DMS153 treated with DMSO at 0.1 percent for 48 hours (cell line): ENCODE measurements around the gene TREH.

Experiments
- DNase-seq: peaks from one replicate; lab custom pipeline; 2025; ENCODE audit not compliant: unreplicated experiment; lab: John Stamatoyannopoulos, UW

Gene TREH

DNA sequence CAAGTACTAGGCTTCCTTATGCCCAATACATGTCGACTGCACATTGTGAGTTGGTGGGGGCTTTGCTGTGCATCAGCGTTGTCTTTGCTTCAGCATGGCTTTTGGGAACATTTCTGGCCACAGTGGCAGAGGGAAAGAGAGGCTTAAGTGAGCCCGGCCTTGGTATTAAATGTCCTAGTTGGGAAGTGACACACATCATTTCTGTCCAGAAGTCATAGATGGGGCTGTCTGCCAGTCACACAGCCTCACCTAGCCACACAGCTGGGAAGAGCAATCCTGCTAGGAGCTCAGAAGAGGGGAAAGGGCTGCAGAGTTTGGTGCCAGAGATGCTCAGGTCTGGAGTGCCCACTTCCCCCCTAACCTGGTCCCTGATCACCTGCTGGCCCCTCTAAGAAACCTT lies 27.6 kb downstream of the TREH start:
- DNase-seq, result no peak

GRCh38 chr11:118650366-118650765 lies 29.1 kb downstream of the TREH start:
- DNase-seq, result no peak

DNA sequence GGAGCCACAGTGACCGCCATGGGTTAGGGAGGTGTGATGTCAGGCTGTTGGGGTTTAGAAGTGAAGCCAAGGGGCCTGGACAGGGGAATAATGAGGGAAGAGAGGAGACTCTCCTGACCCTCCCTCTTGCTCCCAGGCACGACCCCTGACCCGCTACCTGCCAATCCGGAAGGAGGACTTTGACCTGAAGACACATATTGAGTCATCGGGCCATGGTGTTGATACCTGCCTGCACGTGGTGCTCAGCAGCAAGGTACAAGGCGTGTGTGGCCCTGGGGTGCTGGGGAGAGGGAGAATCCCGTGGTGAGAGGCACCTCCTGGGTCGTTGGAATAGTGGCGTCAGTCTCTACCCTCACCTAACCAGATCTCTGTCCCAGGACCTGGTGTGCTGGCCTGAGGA lies 29.5 kb downstream of the TREH start:
- DNase-seq, result no peak

GRCh38 chr11:118648291-118648690 lies 31.2 kb downstream of the TREH start:
- no peak for DNase-seq

DNA sequence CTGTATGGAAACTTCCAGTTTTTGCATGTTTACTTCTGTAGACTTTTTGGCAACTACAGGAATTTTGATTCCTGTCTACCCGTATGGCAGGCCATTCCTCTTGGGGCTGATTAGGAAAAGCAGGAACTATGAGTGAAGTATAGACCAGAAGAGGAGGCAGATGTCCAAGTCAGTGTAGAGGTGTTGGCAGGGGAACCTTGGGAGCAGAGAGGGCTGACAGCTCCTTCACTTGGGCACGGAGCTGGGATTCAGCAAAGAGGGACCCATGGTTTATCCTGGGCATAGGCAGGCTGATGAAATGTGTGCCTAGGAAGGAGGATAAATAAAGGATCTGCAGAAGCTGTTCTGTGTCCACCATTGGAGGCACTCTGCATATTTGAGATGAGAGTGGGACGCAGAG lies 33.1 kb downstream of the TREH start:
- DNase-seq, result no peak

DNA sequence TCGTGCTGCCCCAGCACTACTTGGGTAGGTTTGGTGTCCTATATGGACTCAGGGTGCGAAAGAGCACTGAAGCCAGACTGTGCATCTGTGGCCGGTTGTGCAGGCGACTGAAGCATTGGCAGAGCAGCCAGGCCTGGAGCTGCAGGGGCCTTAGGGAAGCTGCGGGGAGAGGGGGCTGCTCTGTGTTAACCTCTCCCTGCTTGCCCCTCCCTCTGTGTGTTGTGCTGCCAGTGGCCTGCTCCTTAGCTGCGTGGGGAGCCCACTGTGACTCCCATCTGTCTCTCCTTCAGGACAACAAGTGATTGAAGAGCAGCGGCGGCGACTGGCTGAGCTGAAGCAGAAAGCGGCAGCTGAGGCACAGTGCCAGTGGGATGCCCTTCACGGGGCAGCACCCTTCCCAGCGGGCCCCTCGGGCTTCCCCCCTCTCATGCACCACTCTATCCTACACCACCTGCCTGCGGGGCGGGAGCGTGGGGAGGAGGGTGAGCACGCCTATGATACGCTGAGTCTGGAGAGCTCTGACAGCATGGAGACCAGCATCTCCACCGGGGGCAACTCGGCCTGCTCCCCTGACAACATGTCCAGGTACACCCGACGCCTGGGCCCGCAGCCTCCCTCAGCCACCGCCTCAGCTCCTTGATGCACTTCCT lies 34.3 kb downstream of the TREH start:
- no peak for DNase-seq

DNA sequence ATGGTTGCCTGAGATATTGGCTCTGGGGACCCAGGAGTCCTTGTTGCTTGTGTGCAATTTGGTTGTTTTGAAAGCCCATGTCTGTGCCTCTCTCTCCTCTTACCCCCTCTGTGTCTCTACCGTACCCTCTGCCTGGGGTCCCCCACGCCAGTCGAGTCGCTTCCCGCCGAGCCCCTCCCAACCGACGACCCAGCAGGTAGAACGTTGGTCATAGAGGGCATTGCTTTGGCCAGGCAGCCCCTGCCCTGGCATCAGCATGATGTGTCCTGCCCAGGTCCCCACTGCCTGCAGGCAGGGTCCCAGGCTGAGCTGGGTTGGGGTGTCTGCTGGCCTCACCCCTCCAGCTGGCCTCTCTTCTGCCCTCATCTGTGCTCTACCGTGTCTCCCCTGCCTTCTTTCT lies 35.0 kb downstream of the TREH start:
- DNase-seq, result no peak

- DNase-seq, result no peak
Measured at GRCh38 chr11:118643995-118644345, 35.5 kb downstream of the TREH start.

- no peak for DNase-seq
Measured at GRCh38 chr11:118643142-118643994, 36.1 kb downstream of the TREH start.

- peak; percentile 75 for DNase-seq
Measured at GRCh38 chr11:118641397-118642019, 37.9 kb downstream of the TREH start.

GRCh38 chr11:118640332-118641154 lies 38.9 kb downstream of the TREH start:
- peak; percentile 31 for DNase-seq

DNA sequence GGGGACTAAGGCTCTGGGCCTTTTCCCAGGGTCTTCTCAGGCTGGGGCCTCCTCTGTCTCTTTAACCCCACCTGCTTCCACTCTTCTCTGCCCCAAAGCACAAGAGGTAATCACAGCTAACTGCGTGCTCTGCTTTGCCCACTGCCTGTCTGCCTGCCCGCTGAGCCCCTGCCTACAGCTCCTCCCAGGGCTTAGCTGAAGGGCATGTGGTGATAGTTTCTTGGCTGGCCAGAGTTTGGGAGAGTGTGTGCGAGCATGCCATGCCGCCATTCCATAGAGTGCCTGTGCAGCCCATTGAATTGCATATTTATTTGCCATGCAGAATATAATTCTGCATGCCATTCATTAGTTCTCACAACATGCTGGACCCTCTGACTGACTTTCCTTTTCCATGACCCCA lies 39.6 kb downstream of the TREH start:
- DNase-seq, result no peak

DNA sequence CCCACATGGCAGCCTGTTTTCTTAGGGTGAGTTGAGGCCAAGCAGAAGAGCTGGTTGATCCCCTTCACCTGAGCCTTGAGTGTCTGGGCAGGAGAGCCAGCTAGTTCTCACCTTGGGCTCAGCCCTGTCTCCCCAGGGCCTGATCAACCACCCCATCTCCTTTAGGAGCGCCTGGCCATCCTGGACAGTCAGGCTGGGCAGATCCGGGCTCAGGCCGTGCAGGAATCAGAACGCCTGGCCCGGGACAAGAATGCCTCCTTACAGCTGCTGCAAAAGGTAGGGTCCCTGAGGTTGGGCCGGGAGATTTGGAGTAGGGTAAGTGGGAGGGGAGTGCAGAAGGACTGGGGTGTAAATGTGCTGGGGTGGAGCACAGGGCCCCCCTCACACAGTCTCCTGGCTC lies 40.7 kb downstream of the TREH start:
- DNase-seq, result no peak

DNA sequence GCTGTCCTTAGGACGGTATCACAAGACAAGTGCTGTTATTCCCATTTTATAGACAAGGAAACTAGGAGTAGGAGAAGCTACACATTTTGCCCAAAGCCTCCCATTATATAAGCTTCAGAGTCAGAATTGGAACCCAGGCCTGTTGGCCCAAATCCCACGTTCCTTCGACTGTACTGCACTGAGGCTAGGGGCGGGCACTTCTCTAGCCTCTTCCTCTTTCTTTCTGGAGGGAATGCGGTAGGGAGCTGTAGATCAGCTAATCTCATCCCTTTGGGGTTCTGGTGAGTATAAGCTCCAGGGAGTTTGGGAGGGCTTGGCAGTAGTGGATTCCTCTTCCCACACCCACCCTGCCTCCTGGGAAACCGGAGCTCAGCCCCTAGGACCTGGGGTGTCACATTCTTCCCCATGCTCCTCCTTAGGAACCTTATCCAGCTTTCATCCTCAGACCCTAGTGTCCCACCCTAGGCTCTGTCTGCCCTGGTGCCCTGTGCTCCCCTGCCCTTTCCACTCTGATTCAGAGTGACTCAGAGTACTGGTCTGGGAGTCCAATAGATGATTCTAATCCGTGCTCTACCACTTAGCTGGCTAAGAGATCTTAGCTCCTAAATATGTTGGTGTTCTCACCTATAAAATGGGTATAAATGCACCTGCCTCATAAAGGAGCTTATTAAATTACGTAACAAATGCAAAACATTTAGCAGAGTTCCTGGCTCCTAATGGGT lies 42.7 kb downstream of the TREH start:
- no peak for DNase-seq

- no peak for DNase-seq
Measured at GRCh38 chr11:118635642-118636041, 43.8 kb downstream of the TREH start.

DNA sequence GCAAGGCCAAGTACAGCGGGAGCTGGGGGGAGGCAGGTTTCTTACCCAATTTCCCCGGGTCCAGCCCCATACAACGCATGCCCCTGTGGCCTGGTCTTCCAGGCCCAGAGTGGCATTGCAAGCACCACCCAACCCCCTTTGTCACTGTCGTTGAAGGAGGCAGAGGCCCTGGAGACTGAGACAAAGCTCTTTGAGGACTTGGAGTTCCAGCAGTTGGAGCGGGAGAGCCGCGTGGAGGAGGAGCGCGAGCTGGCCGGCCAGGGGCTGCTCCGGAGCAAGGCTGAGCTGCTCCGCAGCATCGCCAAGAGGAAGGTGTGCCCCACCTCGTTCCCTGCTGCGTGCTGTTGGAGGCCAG lies 44.2 kb downstream of the TREH start:
- no peak for DNase-seq

DNA sequence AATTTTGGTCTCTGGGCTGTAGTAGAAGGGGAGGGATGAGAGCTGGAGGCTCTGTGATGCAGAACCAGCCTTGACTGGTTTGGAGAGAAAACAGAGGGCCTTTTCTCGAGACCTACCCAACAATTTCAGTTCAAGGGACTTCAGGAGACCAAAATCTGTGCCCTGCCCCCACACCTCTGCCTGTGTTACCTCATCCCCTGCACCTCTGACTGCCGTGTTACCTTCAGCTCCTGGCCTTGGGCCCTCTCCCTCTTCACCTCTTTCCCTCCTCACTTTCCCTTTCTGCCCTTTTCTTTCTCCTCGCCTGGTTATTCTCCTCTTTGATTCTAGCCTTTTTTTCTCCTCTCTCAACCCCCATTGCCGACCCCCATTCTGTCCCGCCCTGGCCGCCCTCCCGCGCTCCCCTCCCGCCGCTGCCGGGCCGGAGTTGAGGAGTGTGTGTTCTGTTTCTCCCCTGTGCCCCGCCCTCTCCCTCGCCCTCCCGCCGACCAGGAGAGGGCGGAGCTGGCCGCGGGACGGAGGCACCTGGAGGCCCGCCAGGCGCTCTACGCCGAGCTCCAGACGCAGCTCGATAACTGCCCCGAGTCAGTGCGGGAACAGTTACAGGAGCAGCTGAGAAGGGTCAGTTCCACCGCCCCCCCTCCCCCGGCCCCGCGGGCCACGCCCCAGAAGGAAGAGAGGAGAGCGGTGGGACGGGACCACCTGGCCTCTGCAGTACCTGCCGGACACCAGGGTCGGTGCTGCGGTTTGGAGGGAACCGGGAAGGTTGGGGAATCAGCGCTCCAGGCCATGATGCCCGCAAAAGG lies 44.8 kb downstream of the TREH start:
- peak; percentile 56 for DNase-seq

GRCh38 chr11:118633979-118634378 lies 45.5 kb downstream of the TREH start:
- no peak for DNase-seq

GRCh38 chr11:118633319-118633690 lies 46.1 kb downstream of the TREH start:
- no peak for DNase-seq
